ENCODE measurements around the gene PLCH1.
"Not testable (repeated sequence)": the region's sequence is repeated elsewhere in the genome, so short reads cannot be mapped to it uniquely, and the experiment has no call there.

Gene PLCH1

GRCh38 chr3:155641956-155642355, 102.9 kb downstream of the PLCH1 start:
- no peak for DNase-seq

DNA sequence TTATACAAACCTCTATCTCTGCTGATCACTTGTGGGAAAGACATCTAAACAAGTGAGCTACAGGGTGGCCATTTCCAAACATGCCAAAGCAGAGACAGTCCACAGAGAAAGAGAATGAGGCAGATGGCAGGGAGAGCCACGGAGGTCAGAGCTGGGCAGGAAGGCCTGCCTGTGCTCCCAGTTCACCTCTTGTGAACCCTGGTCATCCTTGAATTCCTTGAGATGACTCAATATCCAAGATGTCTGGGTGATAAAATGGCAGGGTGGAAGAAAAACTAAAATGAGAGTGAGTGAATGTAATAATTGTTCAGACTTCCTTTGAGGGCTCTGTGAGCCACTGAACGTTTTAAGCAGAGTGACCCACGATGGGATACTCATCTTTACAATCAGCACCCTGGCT, 104.8 kb downstream of the PLCH1 start:
- no peak for DNase-seq

DNA sequence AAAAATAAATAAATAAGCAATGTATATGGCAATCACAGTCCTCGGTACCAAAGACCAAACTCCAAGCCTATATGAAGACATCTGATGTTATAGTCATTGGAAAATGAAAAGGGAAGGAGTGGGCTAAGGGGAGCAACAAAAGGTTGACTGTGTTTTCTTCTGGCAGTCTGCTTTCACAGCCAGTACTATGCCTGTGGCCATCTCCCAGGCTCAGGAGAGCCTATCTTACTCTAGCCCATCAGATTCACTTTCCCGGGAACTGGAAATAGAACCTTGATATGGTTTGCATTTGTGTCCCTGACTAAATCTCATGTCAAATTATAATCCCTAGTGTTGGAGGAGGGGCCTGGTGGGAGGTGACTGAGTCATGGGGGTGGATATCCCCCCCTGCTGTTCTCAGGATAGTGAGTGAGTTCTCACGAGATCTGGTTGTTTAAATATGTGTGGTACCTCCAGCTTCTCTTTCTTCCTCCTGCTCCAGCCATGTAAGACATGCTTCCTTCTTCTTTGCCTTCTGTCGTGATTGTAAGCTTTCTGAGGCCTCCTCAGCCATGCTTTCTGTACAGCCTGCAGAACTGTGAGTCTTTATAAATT, 105.3 kb downstream of the PLCH1 start:
- peak; percentile 7 for DNase-seq

DNA sequence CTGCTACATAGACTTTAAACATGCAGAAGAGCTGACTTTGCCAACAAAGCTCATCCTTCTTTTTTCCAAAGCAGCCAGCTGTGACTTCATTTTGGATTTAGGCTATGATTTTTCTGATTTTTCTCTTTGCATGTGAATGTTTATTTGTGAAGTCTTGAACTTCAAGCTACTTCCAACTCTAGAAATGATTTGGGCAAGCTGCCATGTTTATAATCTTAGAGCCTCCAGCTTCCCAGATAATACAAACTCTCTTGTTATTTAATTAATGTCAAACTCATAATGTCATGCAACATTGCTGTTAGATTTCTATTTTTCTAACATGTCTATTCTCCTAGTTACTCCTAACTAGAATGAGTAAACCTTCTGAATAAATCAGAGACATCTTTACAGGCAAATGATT, 106.4 kb downstream of the PLCH1 start:
- not testable (repeated sequence) for DNase-seq

DNA sequence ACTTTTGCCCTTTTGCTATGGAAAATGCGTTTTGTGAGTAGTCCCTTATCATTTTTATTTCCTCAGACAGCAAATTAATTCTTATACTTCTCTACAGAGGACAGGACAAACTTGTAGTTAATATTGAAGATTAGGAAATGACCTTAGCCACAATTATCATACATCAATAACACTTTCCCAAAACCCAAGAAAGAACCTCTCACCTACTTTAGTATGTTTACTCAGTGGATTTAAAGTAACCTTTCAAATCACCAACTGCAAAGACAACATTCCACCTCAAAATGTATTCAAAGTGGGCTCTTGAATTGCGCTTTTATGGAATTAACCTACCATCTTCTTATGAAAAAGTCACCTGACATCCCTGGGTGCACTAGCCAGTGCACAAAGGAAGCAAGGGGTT, 107.3 kb downstream of the PLCH1 start:
- no peak for DNase-seq

DNA sequence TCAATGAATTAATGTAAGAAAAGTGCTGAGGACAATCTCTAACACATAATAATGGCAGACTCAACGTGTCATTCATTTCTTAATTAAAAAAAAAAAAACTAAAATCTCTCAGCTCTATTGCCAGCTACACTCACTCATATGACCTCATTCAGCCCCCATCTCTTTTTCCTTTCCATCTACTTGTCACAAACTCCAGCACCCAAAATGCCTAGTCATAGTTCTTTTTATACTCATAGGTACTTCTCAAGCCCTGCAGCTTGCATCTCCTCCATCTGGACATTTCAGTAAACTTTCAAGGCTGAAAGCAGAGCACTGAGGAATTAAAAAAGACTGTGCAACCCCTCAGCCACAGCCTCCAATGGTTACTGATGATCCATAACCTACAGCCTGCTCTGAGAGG, 109.8 kb downstream of the PLCH1 start:
- no peak for DNase-seq

GRCh38 chr3:155634121-155634719, 110.7 kb downstream of the PLCH1 start:
- DNase-seq = no peak

DNA sequence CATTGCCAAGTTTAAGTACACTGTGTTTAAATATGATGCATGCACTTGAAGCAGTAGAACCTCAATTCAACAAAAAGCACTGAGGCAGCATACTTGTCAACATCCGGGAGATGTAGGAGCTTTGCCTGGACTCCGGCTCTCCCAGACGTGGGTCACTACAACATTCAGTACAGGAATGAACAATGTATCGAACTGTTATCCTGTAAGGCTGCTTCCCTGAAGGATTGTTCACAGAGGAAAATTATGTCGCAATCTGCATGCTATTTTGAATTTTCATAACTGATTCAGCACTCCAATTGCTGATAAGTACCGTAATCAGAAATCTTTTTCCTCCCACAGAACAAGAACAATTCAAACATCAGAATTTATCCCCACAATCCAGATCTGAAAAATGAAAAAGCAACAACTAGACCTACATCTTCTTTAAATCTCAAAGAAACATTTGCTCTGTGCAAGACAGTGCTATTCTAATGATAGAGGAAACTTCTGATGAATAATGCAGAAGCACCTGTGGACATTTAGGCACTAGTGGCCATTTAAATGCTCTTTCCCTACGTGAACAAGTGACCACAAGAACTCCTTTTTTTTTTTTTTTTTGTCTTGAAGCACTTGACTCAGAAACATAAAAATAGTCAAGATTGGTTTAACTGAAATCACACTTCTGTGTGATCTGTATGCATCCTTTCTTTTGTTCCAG, 113.4 kb downstream of the PLCH1 start:
- no peak for DNase-seq

DNA sequence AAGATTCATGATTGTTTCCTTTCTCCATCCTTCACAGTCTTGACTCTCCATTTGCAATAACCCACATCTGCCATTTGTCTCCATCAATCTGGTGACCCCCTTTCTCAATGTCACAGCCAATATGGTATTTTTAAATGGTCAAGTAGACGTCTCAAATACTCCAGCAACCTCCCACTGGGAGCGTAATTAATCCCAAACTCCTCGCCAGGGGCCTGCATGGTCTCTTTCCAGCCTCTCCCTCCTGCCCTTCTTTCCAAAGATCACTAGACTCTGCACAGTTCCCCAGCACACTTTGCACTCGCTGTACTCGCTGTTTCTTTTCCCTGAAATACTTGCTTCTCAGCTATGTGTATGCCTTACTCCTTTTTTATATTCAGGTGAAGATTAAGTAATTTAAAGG, 115.3 kb downstream of the PLCH1 start:
- DNase-seq = no peak

- peak; percentile 12 for DNase-seq
Measured at GRCh38 chr3:155629056-155629455, 115.8 kb downstream of the PLCH1 start.

GRCh38 chr3:155622647-155623046, 122.2 kb downstream of the PLCH1 start:
- DNase-seq = not testable (repeated sequence)

DNA sequence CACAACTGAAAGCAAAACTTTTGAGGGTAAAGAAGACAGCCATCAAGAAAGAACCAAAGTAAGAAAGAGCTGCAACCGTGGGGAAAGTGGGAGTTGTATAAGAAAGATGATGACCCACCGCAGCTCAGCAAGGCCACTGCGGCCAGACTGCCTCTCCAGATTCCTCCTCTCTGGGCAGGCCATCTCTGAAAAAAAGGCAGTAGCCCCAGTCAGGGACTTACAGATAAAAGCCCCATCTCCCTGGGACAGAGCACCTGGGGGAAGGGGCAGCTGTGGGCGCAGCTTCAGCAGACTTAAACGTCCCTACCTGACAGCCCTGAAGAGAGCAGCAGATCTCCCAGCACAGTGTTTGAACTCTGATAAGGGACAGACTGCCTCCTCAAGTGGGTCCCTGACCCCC, 124.3 kb downstream of the PLCH1 start:
- DNase-seq = not testable (repeated sequence)

DNA sequence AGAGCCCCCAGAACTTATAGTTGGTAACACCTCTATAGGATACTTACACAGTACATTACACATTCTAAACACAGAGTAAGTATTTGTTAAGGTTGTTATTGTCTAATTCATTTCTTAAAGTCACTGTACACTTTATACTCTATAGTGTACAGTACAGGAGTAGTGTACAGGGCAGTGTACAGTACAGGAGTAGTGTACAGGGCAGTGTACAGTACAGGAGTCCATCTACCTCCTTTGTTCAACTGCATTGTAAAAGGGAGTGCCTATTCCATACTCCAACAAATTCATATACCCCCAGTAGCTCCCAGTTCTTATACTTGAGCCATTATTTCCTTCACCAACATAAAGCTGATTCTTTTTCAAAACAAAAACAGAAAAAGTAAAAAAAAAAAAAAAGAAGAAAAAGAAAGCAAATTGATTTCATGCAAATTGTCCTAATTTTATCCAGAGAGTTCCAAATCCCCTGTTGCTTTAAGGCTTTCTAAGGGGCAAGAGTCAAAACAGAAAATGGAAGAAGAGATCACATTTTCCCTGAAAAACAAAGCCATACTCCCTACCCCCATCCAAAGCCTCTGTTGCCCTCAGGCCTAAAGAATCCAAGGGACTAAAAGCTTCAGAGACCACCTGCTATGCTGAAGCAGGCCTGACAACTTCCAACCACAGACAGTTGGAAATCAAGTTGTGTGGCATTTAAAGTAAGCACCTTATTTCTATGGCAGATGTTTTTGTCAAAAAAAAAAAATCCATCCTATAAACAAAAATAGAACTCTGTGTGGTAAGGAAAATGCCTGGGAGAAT, 125.6 kb downstream of the PLCH1 start:
- no peak for DNase-seq

- no peak for DNase-seq
Measured at GRCh38 chr3:155618543-155618942, 126.3 kb downstream of the PLCH1 start.

- no peak for DNase-seq
Measured at GRCh38 chr3:155617346-155617925, 127.4 kb downstream of the PLCH1 start.

DNA sequence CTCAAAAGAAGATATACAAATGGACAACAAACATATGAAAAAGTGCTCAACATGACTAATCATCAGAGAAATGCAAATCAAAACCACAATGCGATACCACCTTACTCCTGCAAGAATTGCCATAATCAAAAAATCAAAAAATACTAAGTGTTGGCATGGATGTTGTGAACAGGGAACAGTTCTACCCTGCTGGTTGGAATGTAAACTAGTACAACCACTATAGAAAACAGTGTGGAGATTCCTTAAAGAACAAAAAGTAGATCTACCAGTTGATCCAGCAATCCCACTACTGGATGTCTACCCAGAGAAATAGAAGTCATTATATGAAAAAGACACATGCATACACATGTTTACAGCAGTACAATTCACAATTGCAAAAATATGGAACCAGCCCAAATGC, 129.7 kb downstream of the PLCH1 start:
- not testable (repeated sequence) for DNase-seq

- DNase-seq = not testable (repeated sequence)
Measured at GRCh38 chr3:155614410-155614809, 130.5 kb downstream of the PLCH1 start.

DNA sequence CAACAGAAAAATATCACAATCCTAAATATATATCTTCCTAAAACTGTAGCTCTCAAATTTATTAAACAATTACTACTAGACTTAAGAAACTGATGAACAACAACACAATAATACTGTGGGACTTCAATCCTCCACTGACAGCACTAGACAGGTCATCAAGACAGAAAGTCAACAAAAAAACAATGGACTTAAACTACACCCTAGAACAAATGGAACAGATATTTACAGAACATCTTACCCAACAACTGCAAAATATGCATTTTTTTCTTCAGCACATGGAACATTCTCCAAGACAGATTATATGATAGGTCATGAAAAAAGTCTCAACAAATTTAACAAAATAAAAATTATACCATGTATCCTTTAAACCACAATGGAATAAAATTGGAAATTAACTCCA, 133.4 kb downstream of the PLCH1 start:
- no peak for DNase-seq

DNA sequence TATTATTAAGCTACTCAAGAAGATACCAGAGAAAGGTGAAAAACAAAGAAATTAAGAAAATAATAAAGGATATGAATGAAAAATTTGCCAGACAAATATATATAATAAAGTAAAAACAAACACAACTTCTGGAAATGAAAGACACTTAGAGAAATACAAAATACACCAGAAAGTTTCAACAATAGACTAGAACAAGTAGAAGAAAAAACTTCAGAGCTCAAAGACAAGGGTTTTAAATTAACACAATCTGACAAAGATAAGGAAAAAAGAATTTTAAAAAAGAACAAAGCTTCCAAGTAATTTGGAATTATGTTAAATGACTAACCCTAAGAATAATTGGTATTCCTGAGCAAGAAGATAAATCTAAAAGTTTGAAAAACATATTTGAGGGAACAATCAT, 135.3 kb downstream of the PLCH1 start:
- DNase-seq = no peak

- no peak for DNase-seq
Measured at GRCh38 chr3:155608228-155608920, 136.5 kb downstream of the PLCH1 start.

GRCh38 chr3:155607761-155608160, 137.1 kb downstream of the PLCH1 start:
- DNase-seq = no peak

DNA sequence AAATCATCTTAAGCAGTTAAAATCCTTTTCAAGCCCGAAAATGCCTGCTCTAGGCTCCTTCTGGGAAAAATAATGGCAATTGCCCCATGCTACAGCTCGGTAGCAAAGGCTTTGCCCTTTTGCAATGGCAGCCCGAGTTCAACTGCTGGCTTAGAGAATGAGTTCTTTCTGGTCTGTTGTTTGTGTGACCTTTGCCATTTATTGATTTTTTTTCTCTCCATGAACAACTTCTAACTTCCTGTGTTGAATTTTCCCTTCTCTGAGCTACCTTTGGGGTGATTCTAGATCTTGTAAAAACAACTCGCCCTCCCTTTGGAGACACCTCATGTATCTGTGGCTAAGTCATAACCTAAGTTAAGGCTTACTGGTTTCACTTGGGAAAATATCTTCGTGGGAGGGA, 139.3 kb downstream of the PLCH1 start:
- DNase-seq = no peak

All from fibroblast of skin of back (primary cell).